RCC 7860 (cell line): ENCODE measurements around the gene MOB2.

ENCODE experiments used
- DNase-seq: peaks from one replicate; pipeline ENCODE4 v3.0.0-alpha.2; 2015; ENCODE audit warnings: low spot score
- FAIRE-seq: peaks from 2 replicates; lab custom pipeline; 2012; peaks lifted over from hg19 to GRCh38; lab: Jason Lieb, UNC

Gene MOB2

GRCh38 chr11:1505480-1505879, 18.9 kb upstream of the MOB2 start:
- FAIRE-seq (no peak), DNase-seq (no peak)

DNA sequence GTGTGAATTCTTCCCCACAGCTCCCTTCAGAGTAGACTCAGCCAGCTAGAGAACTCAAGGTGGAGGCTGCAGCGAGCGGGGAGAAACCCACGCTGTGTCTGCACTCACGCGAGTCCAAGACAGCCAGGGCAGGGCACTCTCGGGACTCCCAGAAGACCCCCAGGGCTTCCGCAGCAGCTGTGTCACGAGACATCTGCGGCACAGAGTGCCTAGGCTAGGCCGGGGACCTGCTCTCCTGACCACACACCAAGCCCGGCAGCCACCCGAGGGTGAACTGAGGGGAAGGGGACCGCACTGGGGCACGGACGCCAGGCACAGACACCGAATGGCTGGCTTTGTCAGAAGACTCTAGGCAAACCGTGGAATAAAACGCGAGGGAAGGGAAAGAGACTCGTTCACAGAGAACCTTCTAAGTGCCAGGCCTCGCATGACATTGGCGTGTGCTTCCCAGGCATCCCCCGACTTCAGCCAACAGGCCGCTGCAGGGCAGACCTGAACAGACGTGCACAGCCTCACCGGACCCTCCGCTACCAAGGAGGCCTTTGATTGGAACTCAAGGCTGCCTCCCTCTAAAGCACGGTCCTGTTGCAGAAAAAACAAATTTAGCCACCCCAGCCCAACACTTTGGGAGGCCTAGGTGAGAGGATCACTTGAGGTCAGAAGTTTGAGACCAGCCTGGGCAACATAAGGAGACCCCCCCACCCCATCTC, 18.2 kb upstream of the MOB2 start:
- FAIRE-seq (no peak), DNase-seq (no peak)

DNA sequence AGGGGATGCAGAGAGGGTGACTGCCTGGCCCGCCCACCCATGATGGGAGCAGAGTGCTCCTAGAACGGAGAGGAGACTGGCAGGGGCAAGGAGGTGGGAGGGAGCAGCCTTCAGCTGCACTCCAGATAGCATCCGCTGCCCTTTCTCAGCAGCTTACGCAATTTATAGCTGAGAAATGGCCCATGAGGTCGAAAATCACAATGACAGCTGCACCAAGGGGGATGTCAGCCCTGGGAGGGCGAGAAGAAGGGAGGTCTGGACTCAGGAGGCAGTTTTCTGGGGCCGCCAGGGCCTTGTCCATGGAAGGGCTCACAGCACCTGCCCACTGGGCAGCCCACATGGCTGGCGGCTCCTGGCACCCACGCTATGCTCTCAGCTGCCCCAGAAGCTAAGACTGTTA, 17.6 kb upstream of the MOB2 start:
- FAIRE-seq (no peak), DNase-seq (no peak)

- DNase-seq: no peak
- no peak for FAIRE-seq
These were observed 17.1 kb upstream of the MOB2 start for GRCh38 chr11:1503708-1504104.

DNA sequence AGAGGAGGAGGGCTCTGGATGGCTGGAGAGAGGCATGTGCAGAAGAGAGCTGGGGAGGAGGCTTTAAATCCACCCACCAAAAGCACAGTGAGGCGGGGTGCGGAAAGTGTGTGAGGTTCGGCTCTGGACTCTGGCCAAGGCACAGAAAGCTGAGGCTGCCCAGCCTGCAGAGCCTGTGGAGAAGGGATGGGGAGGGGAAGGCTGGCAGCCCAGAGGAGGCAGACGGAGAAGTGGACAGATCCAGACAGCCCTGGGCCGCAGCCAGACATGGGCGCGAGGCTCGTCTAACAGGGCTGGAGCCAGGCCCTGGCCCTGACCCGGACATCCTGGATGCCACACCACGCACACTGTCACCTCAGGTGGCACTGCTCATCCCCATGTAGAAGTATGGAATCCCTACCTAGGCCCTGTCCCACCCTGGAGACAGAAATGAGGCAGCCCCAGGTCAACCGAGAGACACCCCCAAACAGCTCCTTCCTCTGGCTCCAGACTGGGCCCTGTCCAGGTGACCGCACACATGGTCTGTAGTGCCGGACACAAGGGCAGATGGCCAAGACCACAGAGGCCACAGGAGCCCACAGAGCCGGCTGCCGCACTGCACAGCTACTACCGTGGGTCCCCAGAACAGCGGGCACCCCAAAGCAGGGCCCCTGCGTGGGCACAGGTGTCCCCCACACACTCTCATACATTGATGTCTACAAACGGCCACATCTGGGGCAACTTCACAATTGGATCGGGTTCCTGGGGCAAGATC, 16.6 kb upstream of the MOB2 start:
- no peak for DNase-seq
- FAIRE-seq: no peak

- DNase-seq (no peak), FAIRE-seq (no peak)
These were observed 15.8 kb upstream of the MOB2 start for GRCh38 chr11:1502168-1502953.

DNA sequence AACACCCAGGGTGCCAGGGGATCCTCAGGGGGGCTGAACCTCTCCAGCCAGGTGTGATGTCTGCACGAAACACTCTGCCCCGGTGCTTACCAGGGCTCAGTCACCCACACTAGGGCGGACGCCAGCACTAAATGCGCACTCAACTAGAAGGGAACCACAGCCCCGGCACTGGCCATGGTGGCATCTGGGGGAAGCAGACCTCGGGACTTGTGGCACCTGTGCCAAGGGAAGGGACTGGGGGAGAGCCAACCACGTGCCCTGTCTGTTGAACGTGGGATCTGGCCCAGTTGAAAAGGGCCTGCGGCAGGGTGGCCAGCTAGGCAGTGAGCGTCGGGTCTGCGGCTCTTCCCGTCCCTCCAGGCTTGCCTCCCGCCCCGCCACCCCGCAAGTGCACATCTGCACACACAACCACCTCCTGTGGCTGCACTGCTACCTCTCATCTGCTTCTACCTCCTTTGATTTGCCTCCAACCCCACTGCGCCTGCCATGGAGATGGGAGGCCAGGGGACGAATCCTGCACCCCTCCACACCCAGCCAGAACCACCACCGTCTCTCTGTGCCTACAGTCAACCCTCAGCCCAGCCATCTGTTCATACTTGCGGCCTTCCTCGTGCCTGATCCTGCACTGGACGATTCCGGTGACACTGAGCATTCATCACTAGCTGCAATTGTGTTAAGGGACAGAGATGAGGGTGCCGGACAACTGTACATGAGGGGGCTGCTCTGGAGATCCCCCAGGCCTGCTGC, 15.0 kb upstream of the MOB2 start:
- DNase-seq: no peak
- FAIRE-seq: no peak

DNA sequence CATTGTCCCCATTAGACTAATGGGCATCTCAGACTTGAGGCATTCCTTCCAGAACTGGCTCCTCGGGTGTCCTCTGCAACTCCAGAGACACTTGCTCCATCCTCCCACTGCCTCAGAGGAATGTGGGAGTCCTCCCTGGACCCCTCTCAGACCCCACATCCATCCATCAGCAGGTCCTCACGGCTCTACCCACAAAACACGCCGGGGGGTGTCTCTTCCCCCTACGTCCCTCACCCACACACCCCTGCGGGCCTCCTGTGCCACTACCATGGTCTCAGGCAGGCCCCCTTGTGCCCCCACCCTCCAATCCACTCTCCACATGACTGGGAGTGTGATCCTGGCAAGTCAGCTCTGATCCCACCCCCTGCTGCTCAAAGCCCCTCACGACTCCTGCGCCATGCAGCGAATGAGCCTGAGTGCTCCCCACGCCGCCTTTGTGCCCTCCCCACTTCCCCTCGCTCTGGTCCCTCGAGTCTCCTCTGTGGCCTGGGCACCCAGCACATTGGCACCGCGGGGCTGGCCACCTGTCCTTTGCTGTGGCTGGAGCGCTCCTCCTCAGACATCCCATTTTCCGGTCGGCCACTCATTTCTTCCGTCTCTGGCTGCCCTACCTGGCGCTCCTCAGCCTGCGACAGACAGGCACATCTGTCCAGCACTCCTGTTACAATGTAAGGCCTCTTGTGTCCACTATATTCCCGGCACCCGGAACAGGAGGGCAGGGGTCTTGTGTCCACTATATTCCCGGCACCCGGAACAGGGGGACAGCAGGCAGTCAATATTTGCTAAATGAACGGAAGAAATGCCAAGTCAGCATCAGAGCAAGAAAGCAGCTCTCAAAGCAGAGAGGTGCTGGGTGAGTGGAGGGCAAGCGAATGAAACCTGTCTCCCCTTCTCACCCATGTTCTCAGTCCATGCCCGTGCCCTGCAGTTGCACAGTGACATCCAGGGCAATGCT, 14.2 kb upstream of the MOB2 start:
- FAIRE-seq (no peak), DNase-seq (no peak)

GRCh38 chr11:1499899-1500298, 13.3 kb upstream of the MOB2 start:
- DNase-seq: no peak

GRCh38 chr11:1499261-1499890, 12.8 kb upstream of the MOB2 start:
- FAIRE-seq (no peak), DNase-seq (no peak)

More at GRCh38 chr11:1499899-1500298, 13.3 kb upstream of the MOB2 start:
- FAIRE-seq: no peak

- no peak for FAIRE-seq
- DNase-seq: no peak
These were observed 11.7 kb upstream of the MOB2 start for GRCh38 chr11:1498262-1498661.

GRCh38 chr11:1497600-1497999, 11.0 kb upstream of the MOB2 start:
- no peak for DNase-seq
- FAIRE-seq: no peak

DNA sequence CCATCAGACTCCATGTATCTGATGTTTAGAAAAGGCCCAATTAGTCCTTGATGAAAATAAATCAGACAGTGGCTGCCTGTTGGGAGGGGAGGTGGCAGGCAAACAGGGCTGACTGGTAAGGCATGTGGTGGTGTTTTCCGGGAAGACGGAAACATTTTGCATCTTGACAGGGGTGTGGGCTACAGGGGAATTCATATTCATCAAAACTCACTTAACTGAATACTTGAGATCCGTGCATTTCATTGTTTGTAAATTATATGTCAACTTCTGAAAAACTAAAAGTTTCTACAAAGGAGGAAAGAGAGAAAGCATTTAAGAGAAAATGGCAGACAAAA, 10.1 kb upstream of the MOB2 start:
- DNase-seq (no peak), FAIRE-seq (no peak)

GRCh38 chr11:1496091-1496760, 9.6 kb upstream of the MOB2 start:
- no peak for FAIRE-seq
- DNase-seq: no peak

DNA sequence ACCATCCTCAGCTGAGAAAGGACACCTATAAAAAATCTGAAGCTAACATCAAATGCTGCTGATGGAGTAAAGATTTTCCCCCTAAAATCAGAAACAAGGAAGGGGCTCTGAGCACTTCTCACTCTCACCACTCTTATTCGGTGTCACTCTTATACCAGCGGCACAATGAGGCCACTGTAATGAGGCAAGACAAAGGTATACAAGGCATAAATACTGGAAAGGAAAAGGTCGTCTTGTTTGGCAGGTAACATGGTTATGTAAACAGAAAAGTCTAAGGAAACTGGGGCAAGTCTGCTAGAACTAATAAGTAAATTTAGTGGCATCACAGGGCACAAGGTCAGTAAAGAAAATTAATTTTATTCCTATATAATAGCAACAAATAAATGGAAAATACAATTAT, 8.1 kb upstream of the MOB2 start:
- DNase-seq (no peak), FAIRE-seq (no peak)

DNA sequence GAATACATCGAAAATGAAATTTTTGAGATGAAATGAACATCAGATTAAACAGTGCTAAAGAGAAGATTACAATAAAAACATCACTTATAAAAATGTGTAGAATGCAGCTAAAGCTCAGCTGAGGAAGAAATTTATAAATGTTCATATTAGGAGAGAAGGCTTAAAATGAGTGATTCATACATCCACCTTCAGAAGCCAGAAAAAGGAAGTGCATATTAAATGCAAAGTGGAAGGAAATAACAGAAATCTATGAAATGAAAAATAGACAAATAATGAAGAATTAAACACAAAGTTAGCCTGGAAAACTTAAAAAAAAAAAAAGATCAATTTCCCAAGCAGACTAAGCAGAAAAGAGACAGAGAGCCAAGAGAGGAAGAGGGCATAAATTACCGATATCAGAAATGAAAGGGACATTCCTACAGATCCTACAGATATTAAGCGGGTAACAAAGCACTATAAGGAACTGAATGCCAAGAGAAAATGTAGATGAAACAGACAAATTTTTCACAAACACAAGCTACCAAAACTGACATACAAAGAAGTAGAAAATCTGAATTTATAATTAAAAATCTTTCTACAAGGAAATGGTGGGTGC, 7.2 kb upstream of the MOB2 start:
- DNase-seq (no peak), FAIRE-seq (no peak)

- no peak for DNase-seq
- FAIRE-seq: no peak
These were observed 4.8 kb upstream of the MOB2 start for GRCh38 chr11:1491379-1491778.

GRCh38 chr11:1490651-1491050, 4.1 kb upstream of the MOB2 start:
- FAIRE-seq: no peak
- no peak for DNase-seq
